PFSK-1 (cell line): ENCODE data around the gene IMPDH2.

Experiments used
- FOXP2 ChIP-seq: optimal IDR thresholded peaks from 2 replicates; pipeline ENCODE3; 2011; ENCODE audit warnings: borderline replicate concordance, control low read depth, inconsistent platforms; ENCODE audit not compliant: insufficient read depth; ENCODE audit errors: extremely low read length, extremely low read depth
- POLR2AphosphoS5 ChIP-seq: IDR thresholded peaks from 2 replicates; pipeline ENCODE4 v1.6.1; 2012; ENCODE audit warnings: low read depth, mild to moderate bottlenecking, control low read depth, low read length, moderate library complexity
- REST ChIP-seq, 2 experiments: IDR thresholded peaks; 2 replicates each; pipeline versions ENCODE4 v1.6.1 to v1.8.0; 2011 to 2012; ENCODE audit warnings: low read depth in 2 of 2, low read length in 2 of 2, control low read depth in 1 of 2, inconsistent platforms in 1 of 2, mild to moderate bottlenecking in 1 of 2, moderate library complexity in 1 of 2; ENCODE audit not compliant: insufficient read depth in 1 of 2
- SIN3A ChIP-seq: IDR thresholded peaks from 2 replicates; pipeline ENCODE4 v1.6.1; 2012; ENCODE audit warnings: mild to moderate bottlenecking, low read length, moderate library complexity, borderline replicate concordance; ENCODE audit not compliant: insufficient read depth
- TAF1 ChIP-seq: IDR thresholded peaks from 2 replicates; pipeline ENCODE4 v1.6.1; 2012; ENCODE audit warnings: low read length, control low read depth, borderline replicate concordance; ENCODE audit not compliant: insufficient read depth

IMPDH2 gene

GRCh38 chr3:49032646-49033304 is 3.6 kb upstream of the IMPDH2 start:
- no peak for TF ChIP-seq SIN3A
- TF ChIP-seq POLR2AphosphoS5: no peak
- no peak for TF ChIP-seq FOXP2
- TF ChIP-seq REST (IDR thresholded peaks at IDR 0.05; ENCODE audit: insufficient read depth in 1 of 2, low read depth in 2 of 2, low read length in 2 of 2): no peak
- no peak for TF ChIP-seq TAF1

GRCh38 chr3:49030321-49030720 is 1.1 kb upstream of the IMPDH2 start:
- no peak for TF ChIP-seq POLR2AphosphoS5

- TF ChIP-seq POLR2AphosphoS5: peak; percentile 17; the same call in 1 of the 2 replicates
- TF ChIP-seq REST (IDR thresholded peaks at IDR 0.05; ENCODE audit: insufficient read depth in 1 of 2, low read depth in 2 of 2, low read length in 2 of 2): no peak
- no peak for TF ChIP-seq FOXP2
- TF ChIP-seq SIN3A: no peak
- no peak; the same call in 1 of the 2 replicates for TF ChIP-seq TAF1
Observed at GRCh38 chr3:49029563-49029884, 326 bp upstream of the IMPDH2 start.

- TF ChIP-seq TAF1 (no peak), POLR2AphosphoS5 (no peak), REST (IDR thresholded peaks at IDR 0.05; ENCODE audit: insufficient read depth in 1 of 2, low read depth in 2 of 2, low read length in 2 of 2) (no peak), SIN3A (no peak), FOXP2 (no peak)
Observed at GRCh38 chr3:49028298-49028672, 913 bp downstream of the IMPDH2 start.

- no peak for TF ChIP-seq REST (IDR thresholded peaks at IDR 0.05; ENCODE audit: insufficient read depth in 1 of 2, low read depth in 2 of 2, low read length in 2 of 2)
- no peak for TF ChIP-seq TAF1
- TF ChIP-seq FOXP2: no peak
- TF ChIP-seq POLR2AphosphoS5: no peak
- no peak for TF ChIP-seq SIN3A
Observed at GRCh38 chr3:49027634-49028033, 1.6 kb downstream of the IMPDH2 start.
